ENCODE data around the gene MBLAC1. TPM values are rescaled to one million over a fixed set of nuclear protein-coding genes. Genes with fewer than 3 reads are reported as not detected.

MBLAC1 gene
- polyA plus RNA-seq, 3 donors: 0.57 to 0.81 (median 0.59) TPM

GRCh38 chr7:100157334-100158228, 30.8 kb downstream of the MBLAC1 start:
- Histone ChIP-seq H2AFZ (ENCODE audit: insufficient read depth, low read depth, low read length, poor library complexity, severe bottlenecking) (peak overlapping the region; percentile 85), H3K79me2 (ENCODE audit: insufficient read depth, low read length) (peaks cover 58% of the 10 kb centered on the region), H4K20me1 (ENCODE audit: insufficient read depth, low read length) (peaks cover 55% of the 10 kb centered on the region), H3K36me3 (replicated peaks in 1 of 2; ENCODE audit: control insufficient read depth in 1 of 2, insufficient read depth in 2 of 2, low read length in 2 of 2) (peaks cover 36 to 38% of the 10 kb centered on the region in 2 donors), H3K9ac (ENCODE audit: insufficient read depth, low read length, poor library complexity, severe bottlenecking) (peak overlapping the region; percentile 86), H3K9me3 (replicated peaks in 1 of 2; ENCODE audit: control insufficient read depth in 1 of 2, insufficient read depth in 1 of 2, low read length in 2 of 2) (no peaks in the 10 kb centered on the region), H3K4me1 (ENCODE audit: control insufficient read depth in 1 of 2, insufficient read depth in 2 of 2, low read length in 2 of 2) (peaks cover 52 to 63% of the 10 kb centered on the region in 2 donors), H3K4me3 (replicated peaks in 1 of 3; ENCODE audit: low read depth in 2 of 3, low read length in 3 of 3) (peak overlapping the region; percentile 64 to 95 (median 78)), H3K27ac (ENCODE audit: low read depth in 1 of 2, low read length in 2 of 2) (peak overlapping the region; percentile 32 to 79), H3K4me2 (replicated peaks; ENCODE audit: extremely low read depth, low read length, poor library complexity, severe bottlenecking) (peak overlapping the region; percentile 94), H3K27me3 (ENCODE audit: control insufficient read depth in 2 of 2, insufficient read depth in 2 of 2, low read length in 2 of 2) (no peaks in the 10 kb centered on the region)
- DNase-seq: peak in 2 of 3 donors; percentile 39 to 61
- 44% methylated on average over 17 of the region's 32 CpGs for WGBS (ENCODE audit: insufficient coverage)
- Mint-ChIP-seq H3K27ac (peak overlapping the region; percentile 75 to 92 (median 83)), H3K27me3 (ENCODE audit: low read depth in 3 of 3) (peaks cover under 1 to 11% (median 10%) of the 10 kb centered on the region in 3 donors), H3K4me1 (peaks cover 50% of the 10 kb centered on the region), H3K36me3 (peaks cover 38 to 51% of the 10 kb centered on the region in 2 donors), H3K9me3 (no peaks in the 10 kb centered on the region), H3K4me3 (peak overlapping the region; percentile 78 to 91)
- intact Hi-C loops (cut with micrococcal nuclease): no loop called here
- no peak for TF ChIP-seq CTCF (IDR thresholded peaks at IDR 0.05)

DNA sequence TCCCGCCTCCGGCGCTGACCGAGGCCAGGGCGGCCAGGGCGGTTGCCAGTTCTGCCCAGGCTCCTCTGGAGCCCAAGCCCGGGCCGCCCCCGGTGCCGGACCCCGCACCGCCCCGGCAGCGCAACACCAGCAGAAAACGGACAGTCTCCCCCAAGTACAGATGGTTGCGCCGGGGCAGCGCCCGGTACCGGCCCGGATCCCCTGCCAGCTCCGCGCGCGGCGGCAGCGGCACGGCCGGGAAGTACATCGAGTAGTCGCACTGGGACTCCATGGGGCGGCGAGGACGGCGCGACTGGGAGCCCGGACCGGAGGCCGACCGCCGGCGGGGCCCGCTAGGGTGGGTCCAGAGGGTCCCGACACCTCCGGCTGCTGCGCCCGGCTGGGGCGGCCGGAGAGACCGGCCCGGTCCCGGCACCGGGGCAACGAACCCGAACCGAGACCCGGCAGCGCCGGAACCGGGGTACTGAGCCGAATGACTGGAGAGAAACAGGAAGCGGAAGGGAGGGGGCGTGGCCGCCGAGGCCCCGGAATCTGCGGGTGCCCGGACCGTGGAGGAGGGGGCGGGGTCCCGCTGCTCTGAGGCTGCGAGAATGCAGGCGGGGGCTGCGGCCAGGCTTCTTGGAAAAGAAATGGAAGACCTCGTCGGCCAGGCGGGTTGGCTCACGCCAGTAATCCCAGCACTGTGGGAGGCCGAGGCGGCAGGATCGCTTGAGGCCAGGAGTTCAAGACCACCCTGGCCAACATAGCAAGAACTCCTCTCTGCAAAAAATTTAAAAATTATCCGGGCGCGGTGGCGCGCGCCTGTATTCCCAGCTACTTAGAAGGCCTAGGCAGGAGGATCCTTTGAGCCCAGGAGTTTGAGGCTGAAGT, 31.7 kb downstream of the MBLAC1 start, which contains the start of gene TRAPPC14:
Gene TRAPPC14, minus strand, starts transcription at position 495 of the 870 bp plus-strand sequence. Its CDS starts 224 bp downstream, at position 271.
- intact Hi-C loops (cut with micrococcal nuclease): no loop called here
- peak within 1 kb of the TSS; percentile 80 to 91 for H3K4me3 Mint-ChIP-seq
- peak within 1 kb of the TSS; percentile 32 to 79 for H3K27ac ChIP-seq (ENCODE audit: low read depth in 1 of 2, low read length in 2 of 2)
- peaks cover 46% of the 10 kb centered on the region for H4K20me1 ChIP-seq (ENCODE audit: insufficient read depth, low read length)
- peak; percentile 74 to 80 (median 78) for DNase-seq
- H3K79me2 ChIP-seq (ENCODE audit: insufficient read depth, low read length): peaks cover 49% of the 10 kb centered on the region
- H3K36me3 ChIP-seq (replicated peaks in 1 of 2; ENCODE audit: control insufficient read depth in 1 of 2, insufficient read depth in 2 of 2, low read length in 2 of 2): peaks cover 32 to 34% of the 10 kb centered on the region in 2 donors
- peak within 1 kb of the TSS; percentile 85 for H2AFZ ChIP-seq (ENCODE audit: insufficient read depth, low read depth, low read length, poor library complexity, severe bottlenecking)
- peaks cover 6 to 16% (median 15%) of the 10 kb centered on the region in 3 donors for H3K27me3 Mint-ChIP-seq (ENCODE audit: low read depth in 3 of 3)
- no peaks in the 10 kb centered on the region for H3K27me3 ChIP-seq (ENCODE audit: control insufficient read depth in 2 of 2, insufficient read depth in 2 of 2, low read length in 2 of 2)
- WGBS (ENCODE audit: insufficient coverage): under 1% methylated on average over 80 of the region's 87 CpGs
- peak within 1 kb of the TSS; percentile 76 to 92 (median 84) for H3K27ac Mint-ChIP-seq
- H3K4me3 ChIP-seq (replicated peaks in 1 of 3; ENCODE audit: low read depth in 2 of 3, low read length in 3 of 3): peak within 1 kb of the TSS; percentile 64 to 95 (median 78)
- TF ChIP-seq CTCF (IDR thresholded peaks at IDR 0.05): no peak
- peak within 1 kb of the TSS; percentile 86 for H3K9ac ChIP-seq (ENCODE audit: insufficient read depth, low read length, poor library complexity, severe bottlenecking)
- H3K4me2 ChIP-seq (replicated peaks; ENCODE audit: extremely low read depth, low read length, poor library complexity, severe bottlenecking): peak within 1 kb of the TSS; percentile 94
- H3K4me1 ChIP-seq (ENCODE audit: control insufficient read depth in 1 of 2, insufficient read depth in 2 of 2, low read length in 2 of 2): peaks cover 44 to 54% of the 10 kb centered on the region in 2 donors
- H3K36me3 Mint-ChIP-seq: peaks cover 32 to 42% of the 10 kb centered on the region in 2 donors
- H3K4me1 Mint-ChIP-seq: peaks cover 41% of the 10 kb centered on the region
- H3K9me3 Mint-ChIP-seq: no peaks in the 10 kb centered on the region
- H3K9me3 ChIP-seq (replicated peaks in 1 of 2; ENCODE audit: control insufficient read depth in 1 of 2, insufficient read depth in 1 of 2, low read length in 2 of 2): no peaks in the 10 kb centered on the region
